GM18909 (cell line): ENCODE data around the gene RLBP1.

Experiments
- ATAC-seq: cut with Tn5 transposase; IDR thresholded peaks from one replicate; pipeline ENCODE4 v1.9.1; 2021; ENCODE audit warnings: mild to moderate bottlenecking; ENCODE audit not compliant: unreplicated experiment, poor library complexity

RLBP1 gene

GRCh38 chr15:89208256-89208655, 13.1 kb downstream of the RLBP1 start:
- no peak for ATAC-seq

DNA sequence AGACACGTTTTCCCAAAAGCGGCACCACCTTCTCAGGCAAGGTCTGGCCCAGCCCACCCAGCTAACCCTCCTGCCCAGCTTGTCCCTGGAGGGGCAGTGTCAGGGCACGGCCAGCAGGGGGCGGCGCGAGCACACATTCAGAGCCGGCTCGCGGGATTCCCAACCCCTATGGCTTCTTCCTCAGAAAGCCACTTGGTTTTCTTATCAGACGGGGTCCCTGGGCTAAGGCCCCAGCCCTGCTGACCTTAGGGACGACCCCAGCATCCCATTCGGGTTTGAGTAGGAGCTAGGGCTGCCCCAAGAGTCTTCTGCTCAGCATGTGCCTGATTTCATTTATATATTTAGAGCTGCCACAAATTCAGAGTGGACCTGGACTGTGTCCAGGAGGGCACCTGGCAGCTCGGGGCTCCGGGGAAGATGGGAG, 14.5 kb downstream of the RLBP1 start:
- ATAC-seq = peak; percentile 65

- no peak for ATAC-seq
Observed at GRCh38 chr15:89205991-89206585, 15.3 kb downstream of the RLBP1 start.

DNA sequence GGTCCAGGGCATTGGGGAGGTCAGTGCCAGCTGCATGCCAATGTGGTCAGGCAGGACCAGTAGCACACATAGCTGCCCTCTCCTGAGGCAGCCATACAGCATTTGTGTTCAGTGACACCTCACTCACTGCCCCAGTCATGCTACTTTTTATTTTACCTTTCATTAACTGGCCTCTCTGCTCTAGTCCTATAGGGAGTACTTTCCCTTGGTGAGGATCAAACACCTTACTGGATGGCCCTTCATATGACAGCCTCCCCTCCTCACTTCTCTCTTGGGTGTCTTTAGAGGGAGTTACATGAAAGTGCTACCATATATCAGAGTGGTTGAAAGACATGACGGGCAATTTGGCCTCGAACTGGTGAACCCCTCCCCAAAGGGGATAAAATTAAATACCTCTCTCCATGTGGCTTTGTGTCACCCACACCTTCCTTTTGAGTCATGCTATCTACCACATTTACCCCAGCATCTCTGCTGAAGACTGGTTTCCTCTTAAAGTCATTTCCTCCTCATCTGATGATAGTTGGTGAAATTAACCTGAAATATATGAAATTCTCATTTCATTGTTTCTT, 17.6 kb downstream of the RLBP1 start:
- ATAC-seq = no peak

GRCh38 chr15:89201465-89202005, 19.8 kb downstream of the RLBP1 start:
- ATAC-seq = no peak

DNA sequence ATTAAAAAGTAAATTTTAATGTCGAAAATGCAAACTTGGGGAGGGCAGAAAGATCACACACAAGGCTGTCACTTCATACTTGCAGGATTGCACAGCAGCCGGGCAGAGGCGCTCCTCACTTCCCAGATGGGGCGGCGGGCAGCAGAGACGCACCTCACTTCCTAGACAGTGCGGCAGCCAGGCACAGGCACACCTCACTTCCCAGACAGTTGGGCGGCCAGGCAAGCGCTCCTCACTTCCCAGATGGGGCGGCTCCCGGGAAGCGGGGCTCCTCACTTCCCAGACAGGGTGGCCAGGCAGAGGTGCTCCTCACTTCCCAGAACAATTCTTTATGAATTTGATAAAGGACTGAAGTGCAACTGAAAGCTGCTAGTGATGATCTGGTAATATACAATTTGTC, 21.2 kb downstream of the RLBP1 start:
- ATAC-seq = no peak

DNA sequence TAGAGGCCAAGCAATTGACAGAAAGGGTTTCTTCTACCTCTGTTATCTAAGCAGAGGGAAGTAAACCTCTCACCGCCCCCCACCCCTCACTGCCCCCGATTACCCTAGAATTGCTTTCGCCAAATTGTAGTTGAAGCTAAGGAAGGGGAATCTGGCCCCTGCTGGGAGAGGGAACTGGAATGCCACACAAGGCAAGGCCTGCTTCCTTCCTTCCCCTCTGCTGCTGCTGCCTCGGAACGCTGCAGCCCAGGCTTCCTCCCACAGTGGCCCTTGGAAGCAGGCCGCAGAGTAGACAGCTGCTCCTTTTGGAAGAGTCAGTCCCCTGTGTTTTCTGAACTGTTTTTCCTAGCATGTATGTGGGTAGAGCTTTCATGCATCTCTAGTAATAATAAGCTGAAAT, 21.6 kb downstream of the RLBP1 start:
- no peak for ATAC-seq

- no peak for ATAC-seq
Observed at GRCh38 chr15:89198934-89199333, 22.4 kb downstream of the RLBP1 start.

GRCh38 chr15:89198196-89198595, 23.2 kb downstream of the RLBP1 start:
- ATAC-seq = no peak

- ATAC-seq = no peak
Observed at GRCh38 chr15:89197503-89197971, 23.8 kb downstream of the RLBP1 start.

- ATAC-seq = no peak
Observed at GRCh38 chr15:89196994-89197393, 24.4 kb downstream of the RLBP1 start.

GRCh38 chr15:89196241-89196640, 25.1 kb downstream of the RLBP1 start:
- no peak for ATAC-seq

GRCh38 chr15:89195836-89196235, 25.5 kb downstream of the RLBP1 start:
- no peak for ATAC-seq

GRCh38 chr15:89194608-89195007, 26.8 kb downstream of the RLBP1 start:
- no peak for ATAC-seq

- ATAC-seq = no peak
Observed at GRCh38 chr15:89192766-89193165, 28.6 kb downstream of the RLBP1 start.

DNA sequence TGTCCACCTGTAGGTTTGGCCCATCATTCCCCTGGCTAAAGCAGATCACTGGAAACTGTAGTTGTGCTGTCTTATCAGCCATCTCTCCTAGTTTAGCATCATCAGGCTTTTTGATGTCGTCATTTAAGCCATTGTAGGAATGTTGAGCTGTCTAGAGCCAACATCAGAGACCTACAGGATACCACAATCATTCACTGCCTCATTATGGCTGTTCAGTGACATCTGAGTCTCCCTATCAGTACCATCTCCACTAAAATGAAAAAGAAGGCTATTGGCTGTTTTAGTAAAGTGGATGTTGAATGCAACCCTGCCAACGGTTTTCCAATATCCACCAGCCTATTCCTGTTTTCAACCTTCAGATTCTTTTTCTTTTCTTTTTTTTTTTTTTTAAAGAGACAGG, 29.2 kb downstream of the RLBP1 start:
- no peak for ATAC-seq

DNA sequence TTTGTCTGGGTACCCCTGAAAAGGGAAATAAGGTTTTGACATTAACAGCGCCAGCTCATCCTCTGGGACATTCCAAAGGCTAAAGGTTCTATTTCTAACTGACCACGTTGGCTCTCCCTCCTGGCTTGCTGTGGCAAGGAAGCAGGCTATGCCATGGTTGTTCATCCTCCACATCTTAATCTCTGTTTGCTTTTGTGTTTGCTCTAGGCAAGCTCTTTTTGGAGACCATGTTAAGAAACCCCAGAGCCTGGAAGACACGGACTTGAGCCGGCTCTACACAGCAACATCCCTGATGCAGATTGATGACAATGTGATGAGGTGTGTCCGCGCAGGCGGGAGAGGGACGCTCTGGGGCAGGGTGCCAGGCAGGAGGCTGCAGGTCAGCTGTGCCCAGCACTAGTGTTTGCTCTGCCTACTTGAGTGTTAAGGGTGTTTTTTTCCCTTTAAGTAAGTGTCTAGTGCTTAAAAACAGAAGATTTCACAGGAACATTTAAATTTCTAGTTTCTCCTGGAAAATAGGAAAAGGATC, 33.3 kb downstream of the RLBP1 start:
- no peak for ATAC-seq

DNA sequence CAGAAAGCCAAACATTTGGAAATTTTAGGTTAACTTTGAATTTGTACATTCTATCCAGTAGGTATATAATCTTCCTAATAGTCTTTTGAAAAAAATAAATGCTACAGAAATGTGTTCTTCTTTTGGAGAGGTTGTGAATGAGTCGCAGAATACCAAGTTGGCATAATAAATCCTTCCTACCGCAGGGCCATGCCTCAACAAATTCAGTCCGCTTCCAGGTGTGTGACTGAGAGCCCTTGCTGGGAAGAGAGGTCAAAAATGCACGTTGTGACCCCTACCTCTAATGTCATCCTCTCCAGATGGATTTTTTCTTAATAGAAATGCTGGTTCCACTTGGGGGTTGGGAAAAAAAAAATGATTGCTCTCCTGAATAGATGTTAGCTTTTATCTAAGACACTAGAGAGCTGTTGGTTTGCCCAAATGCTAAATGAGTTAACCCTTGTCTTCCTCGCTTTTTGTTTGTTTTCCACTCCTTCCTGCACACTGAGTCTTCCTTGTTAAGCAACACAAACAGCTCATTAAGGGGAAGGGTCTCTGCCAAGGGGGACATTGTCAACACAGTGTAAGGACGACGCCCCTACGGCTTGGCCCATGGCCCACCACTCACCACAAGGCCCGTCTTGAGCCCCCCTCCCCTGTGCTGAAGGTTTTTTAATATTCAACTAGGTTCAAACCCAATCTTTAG, 33.9 kb downstream of the RLBP1 start:
- no peak for ATAC-seq

- no peak for ATAC-seq
Observed at GRCh38 chr15:89186803-89187202, 34.6 kb downstream of the RLBP1 start.

GRCh38 chr15:89184886-89185526, 36.4 kb downstream of the RLBP1 start:
- no peak for ATAC-seq

- ATAC-seq = no peak
Observed at GRCh38 chr15:89184357-89184756, 37.0 kb downstream of the RLBP1 start.
